Ovary (tissue), 9 donors: Measurements from ENCODE around the gene TENM4. TPM values are rescaled to one million over a fixed set of nuclear protein-coding genes. Genes with fewer than 3 reads are reported as not detected.

Experiments
- DNase-seq, 5 donors: peaks; one replicate each; pipeline ENCODE4 v3.0.0-alpha.2; 2019 to 2020
- H3K27ac ChIP-seq, 2 donors: fragments of 200-600 bp; one replicate each; pipeline versions ENCODE4 v1.5.1 to v1.8.0; 2019 to 2022
- H3K27me3 ChIP-seq: fragments of 200-600 bp; one replicate; pipeline ENCODE4 v1.8.0; 2022
- H3K36me3 ChIP-seq: fragments of 200-600 bp; sonication (generic); one replicate; pipeline ENCODE4 v1.5.1; 2019
- H3K4me1 ChIP-seq: one replicate; pipeline ENCODE4 v1.8.1; 2013; ENCODE audit warnings: mild to moderate bottlenecking, moderate library complexity; ENCODE audit not compliant: insufficient read depth
- H3K4me3 ChIP-seq: fragments of 200-600 bp; sonication (generic); one replicate; pipeline ENCODE4 v1.5.1; 2017
- H3K9me3 ChIP-seq, 2 donors: fragments of 200-600 bp in 1 of 2; sonication (generic) in 1 of 2; one replicate each; pipeline versions ENCODE4 v1.5.1 to v1.8.1; 2013 to 2019; ENCODE audit warnings: mild to moderate bottlenecking in 1 of 2, moderate library complexity in 1 of 2
- CTCF ChIP-seq, 3 donors: fragments of 450-650 bp in 2 of 3; fragments of 200-600 bp in 1 of 3; IDR thresholded peaks; one replicate each; pipeline versions ENCODE4 v1.5.1 to v1.8.0; 2016 to 2022; ENCODE audit warnings: antibody characterized with exemption in 3 of 3, mild to moderate bottlenecking in 1 of 3
- EP300 ChIP-seq: sonication (generic); formaldehyde crosslinking; IDR thresholded peaks from one replicate; pipeline ENCODE4 v1.6.1; 2017; ENCODE audit warnings: antibody characterized with exemption
- POLR2A ChIP-seq: fragments of 450-650 bp; IDR thresholded peaks from one replicate; pipeline ENCODE4 v1.6.1; 2017; ENCODE audit warnings: antibody characterized with exemption, mild to moderate bottlenecking, moderate library complexity
- WGBS, 3 donors: extraction: QIAGEN DNeasy Blood & Tissue Kit in 1 of 3; methylation state at CpG; one replicate each; pipeline versions ENCODE4 v1.1.5 to v1.1.7; 2013 to 2017; 5-methylcytosine and 5-hydroxymethylcytosine counted together
- intact Hi-C, 4 donors: fragments of 100-400 bp; cut with DNase I; formaldehyde crosslinking; loops; one replicate each; pipeline versions ENCODE4 v1.11.0 to v1.15.1; 2022 to 2023
- polyA plus RNA-seq, 2 donors: library from polyadenylated mRNA; stranded (reverse); fragments of 200-250 nt in 1 of 2; fragments of 350-450 nt in 1 of 2; fragmentation: Illumina TruSeq in 1 of 2; extraction: RNeasy Lipid Tissue Mini Kit (QIAGEN cat#74804) in 1 of 2; gene quantifications; one replicate each; pipeline ENCODE4 v1.2.3, GENCODE V29; 2013 to 2014
- total RNA-seq, 7 donors: library from RNA; depleted of rRNA in 2 of 7; stranded (reverse); fragments of >200 nt in 2 of 7; fragmentation: NEBNext Ultra II Directional in 3 of 7; extraction: Animal tissue kit (Norgen Biotek cat#: 25700) in 3 of 7; gene quantifications; one replicate each; pipeline versions ENCODE4 v1.1.0 to v1.2.4, GENCODE V29; 2016 to 2023
- donor health status: DM: no; HTN: no; CAD: no; lungs with moderate emphysema.
- donor health status: DM: no; HTN: no; CAD: no.
- donor health status: Bipolar disorder and iron deficiency.
- donor health status: DM: yes; HTN: yes; CAD: no.
- donor health status: DM: no; HTN: no; CAD: no.
- donor health status: DM: yes; HTN: yes; CAD: no.

Gene TENM4
- total and polyA plus RNA-seq, 9 donors = 11.0 to 206 (median 107) TPM

DNA sequence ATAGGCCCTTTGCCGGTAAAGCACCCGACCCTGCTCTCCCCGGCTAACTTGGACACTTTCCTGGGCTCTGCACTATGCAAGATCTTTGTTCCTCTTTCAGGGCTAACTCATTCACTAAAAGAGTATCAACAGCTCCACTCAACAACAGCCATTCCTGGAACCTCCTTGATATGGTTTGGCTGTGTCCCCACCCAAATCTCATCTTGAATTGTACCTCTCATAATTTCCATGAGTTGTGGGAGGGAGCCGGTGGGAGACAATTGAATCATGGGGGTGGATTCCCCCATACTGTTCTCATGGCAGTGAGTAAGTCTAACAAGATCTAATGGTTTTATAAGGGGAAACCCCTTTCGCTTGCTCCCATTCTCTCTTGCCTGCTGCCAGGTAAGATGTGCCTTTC, 330.0 kb downstream of the TENM4 start:
- no peak overlapping the region for H3K27ac ChIP-seq
- H3K27me3 ChIP-seq = no peaks in the 10 kb centered on the region
- TF ChIP-seq CTCF (IDR thresholded peaks at IDR 0.05) = no peak
- 74 to 91% (median 90%) methylated on average over 5 of the region's 5 CpGs for WGBS, 3 donors
- no peak overlapping the region for H3K4me3 ChIP-seq
- intact Hi-C loops = no loop called here
- no peak for DNase-seq
- peaks cover 14% of the 10 kb centered on the region for H3K4me1 ChIP-seq
- H3K36me3 ChIP-seq = no peaks in the 10 kb centered on the region
- no peaks in the 10 kb centered on the region for H3K9me3 ChIP-seq

DNA sequence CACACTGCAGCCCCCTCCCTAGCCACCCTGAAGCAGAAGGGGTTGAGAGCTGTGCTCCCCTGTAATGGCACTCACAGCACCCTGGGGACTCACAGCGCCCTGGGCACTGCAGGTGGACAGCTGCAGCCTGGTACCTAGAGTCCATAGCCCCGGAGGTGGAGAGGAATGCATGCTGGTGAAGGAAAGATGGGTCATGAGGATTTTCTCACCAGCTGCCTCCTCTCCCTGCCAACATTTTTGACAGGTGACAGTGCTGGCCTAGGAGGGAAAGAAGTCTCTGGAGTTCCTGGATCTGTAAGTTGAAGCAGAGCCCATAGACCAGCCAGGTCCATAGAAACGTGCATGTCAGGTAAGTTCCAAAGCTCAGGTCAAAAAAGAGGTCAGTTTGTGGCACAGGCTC, 330.5 kb downstream of the TENM4 start:
- TF ChIP-seq EP300 = no peak
- TF ChIP-seq POLR2A = no peak
- no peak for TF ChIP-seq CTCF (IDR thresholded peaks at IDR 0.05)
- intact Hi-C loops = no loop called here

DNA sequence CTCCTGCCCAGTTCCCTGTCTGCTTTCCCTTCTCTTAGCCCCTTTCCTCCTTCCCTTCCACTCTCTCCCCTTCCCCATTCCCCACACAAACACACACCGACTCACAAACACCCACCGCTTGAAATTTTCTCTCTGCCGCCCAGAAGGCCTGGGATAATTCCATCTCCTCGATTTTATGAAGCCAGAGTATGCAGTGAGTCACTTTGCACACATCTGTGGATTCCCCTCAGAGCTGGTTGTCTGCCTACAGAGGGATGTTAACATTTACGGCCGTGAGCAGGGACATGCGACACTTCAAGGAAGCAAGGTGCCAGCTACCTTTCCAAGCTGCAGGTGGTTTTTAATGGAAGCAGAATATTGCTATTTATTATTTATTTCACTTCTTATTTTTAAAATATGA, 332.0 kb downstream of the TENM4 start:
- Histone ChIP-seq H3K4me3 (no peak overlapping the region), H3K27ac (no peak overlapping the region), H3K4me1 (peaks cover 12% of the 10 kb centered on the region), H3K9me3 (no peaks in the 10 kb centered on the region), H3K36me3 (no peaks in the 10 kb centered on the region), H3K27me3 (no peaks in the 10 kb centered on the region)
- intact Hi-C loops = no loop called here
- TF ChIP-seq CTCF (IDR thresholded peaks at IDR 0.05) (no peak), POLR2A (no peak), EP300 (no peak)
- no peak for DNase-seq
- WGBS, 3 donors = 83 to 90% (median 83%) methylated on average over 7 of the region's 7 CpGs

More for the DNA sequence above, 330.5 kb downstream of the TENM4 start:
- Histone ChIP-seq H3K4me3 (no peak overlapping the region), H3K36me3 (no peaks in the 10 kb centered on the region), H3K4me1 (peaks cover 14% of the 10 kb centered on the region), H3K9me3 (no peaks in the 10 kb centered on the region), H3K27ac (no peak overlapping the region), H3K27me3 (no peaks in the 10 kb centered on the region)
- WGBS, 3 donors = 80 to 85% (median 83%) methylated on average over 3 of the region's 3 CpGs
- no peak for DNase-seq

- WGBS, 3 donors = 68 to 74% (median 72%) methylated on average over 4 of the region's 4 CpGs
- Histone ChIP-seq H3K9me3 (no peaks in the 10 kb centered on the region), H3K27me3 (no peaks in the 10 kb centered on the region), H3K4me1 (peaks cover 16% of the 10 kb centered on the region), H3K4me3 (no peak overlapping the region), H3K36me3 (no peaks in the 10 kb centered on the region), H3K27ac (no peak overlapping the region)
- TF ChIP-seq CTCF (IDR thresholded peaks at IDR 0.05) (no peak), EP300 (no peak), POLR2A (no peak)
- intact Hi-C loops = no loop called here
- DNase-seq = no peak
These were observed 338.0 kb downstream of the TENM4 start for GRCh38 chr11:79102840-79103239.

GRCh38 chr11:79101656-79102055, 339.2 kb downstream of the TENM4 start:
- DNase-seq = no peak
- 35 to 55% (median 43%) methylated on average over 2 of the region's 2 CpGs for whole genome bisulfite sequencing, 3 donors
- Histone ChIP-seq H3K27ac (no peak overlapping the region), H3K36me3 (no peaks in the 10 kb centered on the region), H3K4me1 (peaks cover 22% of the 10 kb centered on the region), H3K9me3 (no peaks in the 10 kb centered on the region), H3K27me3 (no peaks in the 10 kb centered on the region), H3K4me3 (no peak overlapping the region)
- intact Hi-C loops = no loop called here
- TF ChIP-seq EP300 = no peak
- TF ChIP-seq CTCF (IDR thresholded peaks at IDR 0.05) = no peak
- TF ChIP-seq POLR2A = no peak
